IMR-90 (cell line): Measurements from ENCODE around the gene KCTD20. TPM values are rescaled to one million over a fixed set of nuclear protein-coding genes. Genes with fewer than 3 reads are reported as not detected.

ENCODE experiments used
- ATAC-seq: fragments of 200-7000 bp; cut with Tn5 transposase; 2 replicates; pipeline ENCODE4 v1.9.1; 2020; ENCODE audit warnings: low read depth, mild to moderate bottlenecking, moderate library complexity
- BruUV-seq: library from RNA; stranded (reverse); fragments of 400-500 nt; replicated peaks from 2 replicates; lab custom pipeline; 2021; lab: Mats Ljungman, UMichigan
- CTCF ChIA-PET: fragments of 300-600 bp; formaldehyde crosslinking; extraction: SDS; loops from one replicate; lab custom pipeline; 2021; ENCODE audit warnings: antibody characterized with exemption; lab: Yijun Ruan, JAX
- POLR2A ChIA-PET: fragments of 300-600 bp; sonication (Branson Sonifier 250); formaldehyde crosslinking; loops from one replicate; lab custom pipeline; 2022; ENCODE audit warnings: antibody characterized with exemption; ENCODE audit not compliant: unreplicated experiment; lab: Charles Lee
- DNase-seq: peaks from one replicate; pipeline ENCODE4 v3.0.0; 2013
- H2AFZ ChIP-seq: replicated peaks from 2 replicates; pipeline ENCODE3; 2013; ENCODE audit warnings: low read length, mild to moderate bottlenecking; ENCODE audit not compliant: poor library complexity
- H2AK5ac ChIP-seq: 2 replicates; pipeline ENCODE4 v1.6.1; 2013; ENCODE audit warnings: low read depth, low read length, inconsistent platforms
- H2AK9ac ChIP-seq: replicated peaks from 2 replicates; pipeline ENCODE3; 2013; ENCODE audit warnings: mild to moderate bottlenecking, low read depth, low read length, moderate library complexity; ENCODE audit not compliant: poor library complexity
- H2BK120ac ChIP-seq: 2 replicates; pipeline ENCODE4 v1.6.1; 2013; ENCODE audit warnings: low read depth, low read length, inconsistent platforms
- H2BK15ac ChIP-seq: 3 replicates; pipeline ENCODE4 v1.6.1; 2013; ENCODE audit warnings: low read depth, low read length, inconsistent platforms
- H2BK20ac ChIP-seq: 2 replicates; pipeline ENCODE4 v1.6.1; 2013; ENCODE audit warnings: low read depth, mild to moderate bottlenecking, inconsistent platforms, low read length, moderate library complexity
- H2BK5ac ChIP-seq: 2 replicates; pipeline ENCODE4 v1.6.1; 2013; ENCODE audit warnings: mild to moderate bottlenecking, low read depth, low read length, inconsistent platforms; ENCODE audit not compliant: poor library complexity, severe bottlenecking
- H3K14ac ChIP-seq: replicated peaks from 2 replicates; pipeline ENCODE4 v1.6.1; 2013; ENCODE audit warnings: low read depth, low read length, inconsistent platforms
- H3K18ac ChIP-seq: 2 replicates; pipeline ENCODE4 v1.6.1; 2013; ENCODE audit warnings: low read depth, low read length, control low read depth
- H3K23ac ChIP-seq: 2 replicates; pipeline ENCODE4 v1.6.1; 2013; ENCODE audit warnings: low read depth, low read length, inconsistent platforms
- H3K27ac ChIP-seq: 2 replicates; pipeline ENCODE4 v1.5.1; 2013; ENCODE audit warnings: mild to moderate bottlenecking, control low read depth, low read length; ENCODE audit not compliant: insufficient read depth
- H3K27me3 ChIP-seq: 2 replicates; pipeline ENCODE4 v1.6.1; 2013; ENCODE audit warnings: low read length; ENCODE audit not compliant: control insufficient read depth, insufficient read depth
- H3K36me3 ChIP-seq: 2 replicates; pipeline ENCODE4 v1.6.1; 2013; ENCODE audit warnings: low read length, mixed read lengths; ENCODE audit not compliant: control insufficient read depth, insufficient read depth
- H3K4ac ChIP-seq: 2 replicates; pipeline ENCODE4 v1.6.1; 2013; ENCODE audit warnings: low read depth, low read length, inconsistent platforms
- H3K4me1 ChIP-seq: 2 replicates; pipeline ENCODE4 v1.6.1; 2013; ENCODE audit warnings: low read length, mixed read lengths; ENCODE audit not compliant: control insufficient read depth, insufficient read depth
- H3K4me2 ChIP-seq: 2 replicates; pipeline ENCODE4 v1.6.1; 2013; ENCODE audit warnings: low read depth, mild to moderate bottlenecking, control low read depth, low read length, moderate library complexity
- H3K4me3 ChIP-seq: 2 replicates; pipeline ENCODE4 v1.5.1; 2013; ENCODE audit warnings: low read depth, mild to moderate bottlenecking, control low read depth, low read length, moderate library complexity; ENCODE audit not compliant: insufficient read depth
- H3K56ac ChIP-seq: 2 replicates; pipeline ENCODE4 v1.6.1; 2013; ENCODE audit warnings: low read length, inconsistent platforms; ENCODE audit not compliant: insufficient read depth; ENCODE audit errors: extremely low read depth
- H3K79me1 ChIP-seq, 2 experiments: 2 replicates each; pipeline ENCODE4 v1.6.1; 2013; ENCODE audit warnings: low read length in 2 of 2, inconsistent platforms in 1 of 2, low read depth in 1 of 2
- H3K9ac ChIP-seq: 2 replicates; pipeline ENCODE4 v1.6.1; 2013; ENCODE audit warnings: low read depth, low read length, control low read depth
- H3K9me1 ChIP-seq: 2 replicates; pipeline ENCODE4 v1.6.1; 2013; ENCODE audit warnings: low read length, inconsistent platforms; ENCODE audit not compliant: insufficient read depth
- H3K9me3 ChIP-seq: 2 replicates; pipeline ENCODE4 v1.6.1; 2013; ENCODE audit warnings: low read length; ENCODE audit not compliant: control insufficient read depth, insufficient read depth
- H4K20me1 ChIP-seq: 2 replicates; pipeline ENCODE4 v1.6.1; 2013; ENCODE audit warnings: low read length, inconsistent platforms; ENCODE audit not compliant: insufficient read depth
- H4K5ac ChIP-seq: 2 replicates; pipeline ENCODE4 v1.6.1; 2013; ENCODE audit warnings: mild to moderate bottlenecking, low read depth, low read length, control low read depth
- H4K8ac ChIP-seq, 2 experiments: 2 replicates each; pipeline ENCODE4 v1.6.1; 2013; ENCODE audit warnings: low read depth in 2 of 2, low read length in 2 of 2, control low read depth in 1 of 2, inconsistent platforms in 1 of 2
- H4K91ac ChIP-seq: 2 replicates; pipeline ENCODE4 v1.6.1; 2013; ENCODE audit warnings: low read depth, low read length, inconsistent platforms; ENCODE audit not compliant: insufficient read depth
- BHLHE40 ChIP-seq: fragments of 150-350 bp; IDR thresholded peaks from 2 replicates; pipeline ENCODE4 v1.6.1; 2016; ENCODE audit warnings: mild to moderate bottlenecking, low read depth, low read length
- CEBPB ChIP-seq: IDR thresholded peaks from 2 replicates; pipeline ENCODE4 v1.6.1; 2012; ENCODE audit warnings: low read depth, low read length, improper control_type of control experiment
- CHD1 ChIP-seq: IDR thresholded peaks from 2 replicates; pipeline ENCODE4 v1.6.1; 2012; ENCODE audit warnings: low read depth, low read length, improper control_type of control experiment
- CTCF ChIP-seq: conservative IDR thresholded peaks from 2 replicates; pipeline ENCODE4 v1.5.1; 2012; ENCODE audit warnings: mild to moderate bottlenecking, low read depth, low read length, improper control_type of control experiment
- ELK1 ChIP-seq: fragments of 150-350 bp; IDR thresholded peaks from 2 replicates; pipeline ENCODE4 v1.6.1; 2016; ENCODE audit warnings: low read depth, mild to moderate bottlenecking, low read length, moderate library complexity, borderline replicate concordance
- FOS ChIP-seq: fragments of 150-350 bp; IDR thresholded peaks from 2 replicates; pipeline ENCODE4 v1.6.1; 2016; ENCODE audit warnings: low read depth, low read length
- MAFK ChIP-seq: IDR thresholded peaks from 2 replicates; pipeline ENCODE4 v1.6.1; 2012; ENCODE audit warnings: low read depth, low read length, improper control_type of control experiment
- MAZ ChIP-seq: IDR thresholded peaks from 2 replicates; pipeline ENCODE4 v1.6.1; 2012; ENCODE audit warnings: low read depth, mild to moderate bottlenecking, low read length, improper control_type of control experiment, moderate library complexity, borderline replicate concordance
- MXI1 ChIP-seq: IDR thresholded peaks from 2 replicates; pipeline ENCODE4 v1.6.1; 2012; ENCODE audit warnings: low read depth, mild to moderate bottlenecking, low read length, moderate library complexity, borderline replicate concordance
- NFE2L2 ChIP-seq: fragments of 150-350 bp; IDR thresholded peaks from 2 replicates; pipeline ENCODE4 v1.6.1; 2016; ENCODE audit warnings: low read depth, mild to moderate bottlenecking, low read length
- POLR2A ChIP-seq: IDR thresholded peaks from 2 replicates; pipeline ENCODE4 v1.6.1; 2012; ENCODE audit warnings: mild to moderate bottlenecking, low read depth, low read length
- RAD21 ChIP-seq: IDR thresholded peaks from 2 replicates; pipeline ENCODE4 v1.6.1; 2012; ENCODE audit warnings: low read length, improper control_type of control experiment
- RCOR1 ChIP-seq: IDR thresholded peaks from 2 replicates; pipeline ENCODE4 v1.6.1; 2012; ENCODE audit warnings: mild to moderate bottlenecking, low read length, improper control_type of control experiment; ENCODE audit not compliant: insufficient replicate concordance
- RFX5 ChIP-seq: IDR thresholded peaks from 2 replicates; pipeline ENCODE4 v1.8.0; 2012; ENCODE audit warnings: low read depth, mild to moderate bottlenecking, low read length, moderate library complexity
- SMC3 ChIP-seq: fragments of 150-350 bp; IDR thresholded peaks from 2 replicates; pipeline ENCODE4 v1.6.1; 2016; ENCODE audit warnings: low read depth, mild to moderate bottlenecking, antibody characterized with exemption, low read length, moderate library complexity
- WGBS, 2 experiments: methylation state at CpG; one replicate each; pipeline versions ENCODE4 v1.1.5 to v1.1.7; 2013; ENCODE audit warnings: missing lambda C conversion rate in 2 of 2; ENCODE audit not compliant: insufficient read length in 1 of 2; ENCODE audit errors: extremely low coverage in 2 of 2; 5-methylcytosine and 5-hydroxymethylcytosine counted together
- dilution Hi-C: fragments of 300-500 bp; cut with HindIII; formaldehyde crosslinking; loops from one replicate; pipeline ENCODE4 v1.14.3; 2018; ENCODE audit warnings: low sequenced_read_pairs; ENCODE audit not compliant: unreplicated experiment
- in situ Hi-C: fragments of 300-500 bp; cut with MboI; formaldehyde crosslinking; loops from 3 replicates; pipeline ENCODE4 v1.14.3; 2019; ENCODE audit warnings: low sequenced_read_pairs, inconsistent platforms, mixed read lengths
- intact Hi-C: fragments of 100-400 bp; cut with micrococcal nuclease; formaldehyde crosslinking; loops from 2 replicates; pipeline ENCODE4 v1.10.0; 2022
- polyA plus RNA-seq, 3 experiments: library from polyadenylated mRNA; depleted of rRNA; stranded (reverse); fragments of >200 nt; gene quantifications; 2 replicates each; pipeline ENCODE4 v1.2.3, GENCODE V29; 2012; ENCODE audit warnings: low replicate concordance in 1 of 3
- total RNA-seq: library from RNA; depleted of rRNA; stranded (reverse); fragments of >200 nt; gene quantifications from 2 replicates; pipeline ENCODE4 v1.2.3, GENCODE V29; 2012
- TF ChIP-seq, protein P1 (sequence below): fragments of 150-350 bp; IDR thresholded peaks from 2 replicates; pipeline ENCODE4 v1.6.1; 2017; ENCODE audit warnings: mild to moderate bottlenecking, antibody characterized with exemption, low read length, low read depth

KCTD20 gene
- total and polyA plus RNA-seq, 2 of the 4 experiments (the other 2 are of a cell fraction) = 55.4 to 150 TPM

GRCh38 chr6:36492621-36493020, 49.8 kb downstream of the KCTD20 start:
- H3K4me1 ChIP-seq = peaks cover 4% of the 10 kb centered on the region
- CTCF ChIA-PET = interaction anchor here (1.3 kb wide), 1 partner anchor 12 kb away, joined by 5 read pairs; no protein-coding TSS in a partner anchor
- no peak overlapping the region for H3K4ac ChIP-seq
- H3K14ac ChIP-seq = no peak overlapping the region
- intact Hi-C loops = no loop called here
- no peak overlapping the region for H4K5ac ChIP-seq
- no peak overlapping the region for H2AK5ac ChIP-seq
- H3K18ac ChIP-seq = no peak overlapping the region
- H3K4me3 ChIP-seq = no peak overlapping the region
- no peak overlapping the region for H3K4me2 ChIP-seq
- BruUV-seq = no TSS peak
- H3K9me1 ChIP-seq = peaks cover 14% of the 10 kb centered on the region
- WGBS, 2 experiments = no CpG with 5 or more reads among the region's 1 CpG
- no peak overlapping the region for H3K56ac ChIP-seq
- dilution Hi-C loops = no loop called here
- no peak overlapping the region for H2BK5ac ChIP-seq
- no peak overlapping the region for H2AK9ac ChIP-seq
- no peak overlapping the region; the same call in 1 of the 2 replicates for H2BK20ac ChIP-seq
- DNase-seq (no peak), ATAC-seq (no peak)
- no peak overlapping the region for H2BK15ac ChIP-seq
- H4K8ac ChIP-seq = no peak overlapping the region
- H2BK120ac ChIP-seq = no peak overlapping the region
- H3K23ac ChIP-seq = no peak overlapping the region
- H3K9ac ChIP-seq = no peak overlapping the region
- no peak overlapping the region for H4K91ac ChIP-seq
- no peaks in the 10 kb centered on the region for H3K27me3 ChIP-seq
- peaks cover 19% of the 10 kb centered on the region; the same call in 1 of the 2 replicates for H4K20me1 ChIP-seq
- no peak overlapping the region for H2AFZ ChIP-seq
- TF ChIP-seq, protein P1, sequence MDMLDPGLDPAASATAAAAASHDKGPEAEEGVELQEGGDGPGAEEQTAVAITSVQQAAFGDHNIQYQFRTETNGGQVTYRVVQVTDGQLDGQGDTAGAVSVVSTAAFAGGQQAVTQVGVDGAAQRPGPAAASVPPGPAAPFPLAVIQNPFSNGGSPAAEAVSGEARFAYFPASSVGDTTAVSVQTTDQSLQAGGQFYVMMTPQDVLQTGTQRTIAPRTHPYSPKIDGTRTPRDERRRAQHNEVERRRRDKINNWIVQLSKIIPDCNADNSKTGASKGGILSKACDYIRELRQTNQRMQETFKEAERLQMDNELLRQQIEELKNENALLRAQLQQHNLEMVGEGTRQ = no peak
- TF ChIP-seq ELK1 = no peak
- TF ChIP-seq MAZ = no peak
- TF ChIP-seq CTCF = no peak
- no peak for TF ChIP-seq NFE2L2
- no peak for TF ChIP-seq POLR2A
- no peak for TF ChIP-seq RFX5
- TF ChIP-seq FOS = no peak
- TF ChIP-seq RAD21 = no peak
- TF ChIP-seq BHLHE40 = no peak
- no peak for TF ChIP-seq SMC3
- TF ChIP-seq CHD1 = no peak
- no peak for TF ChIP-seq RCOR1
- no peak for TF ChIP-seq MAFK
- no peak for TF ChIP-seq CEBPB
- TF ChIP-seq MXI1 = no peak
- no peak overlapping the region for H3K27ac ChIP-seq
- H3K36me3 ChIP-seq = peaks cover 26% of the 10 kb centered on the region
- POLR2A ChIA-PET = no interaction called here
- peaks cover 0 to 62% of the 10 kb centered on the region in 2 experiments; a peak in 2 of 4 replicates for H3K79me1 ChIP-seq
- H3K9me3 ChIP-seq = no peaks in the 10 kb centered on the region
- in situ Hi-C loops = no loop called here
